NCI-H446 treated with DMSO at 0.1 percent for 48 hours (cell line): Measurements from ENCODE around the gene ACRV1.
"Not testable (repeated sequence)": the region's sequence is repeated elsewhere in the genome, so short reads cannot be mapped to it uniquely, and the experiment has no call there.

Experiments used
- DNase-seq: peaks from one replicate; lab custom pipeline; 2025; lab: John Stamatoyannopoulos, UW

The ACRV1 gene, protein sequence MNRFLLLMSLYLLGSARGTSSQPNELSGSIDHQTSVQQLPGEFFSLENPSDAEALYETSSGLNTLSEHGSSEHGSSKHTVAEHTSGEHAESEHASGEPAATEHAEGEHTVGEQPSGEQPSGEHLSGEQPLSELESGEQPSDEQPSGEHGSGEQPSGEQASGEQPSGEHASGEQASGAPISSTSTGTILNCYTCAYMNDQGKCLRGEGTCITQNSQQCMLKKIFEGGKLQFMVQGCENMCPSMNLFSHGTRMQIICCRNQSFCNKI

DNA sequence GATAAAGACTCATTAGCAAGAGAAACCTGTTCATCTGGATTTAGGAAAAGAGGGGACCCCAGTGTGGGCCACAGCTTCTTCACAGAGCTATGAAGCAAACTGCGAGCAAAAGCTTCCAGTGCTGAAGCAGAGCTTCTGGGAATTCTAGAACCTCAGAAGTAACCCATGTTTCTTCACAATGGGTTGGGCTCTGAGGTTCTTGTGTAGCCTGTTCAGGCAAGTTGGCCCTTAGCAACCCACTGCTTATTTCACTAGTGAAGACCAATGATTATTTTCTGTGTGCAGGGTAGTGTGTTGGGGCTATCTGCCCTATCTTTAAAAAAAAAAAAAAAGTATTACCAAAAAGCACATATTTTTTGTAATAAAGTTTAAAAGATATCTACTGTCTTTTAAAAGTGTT lies at the start of gene ACRV1:
Gene ACRV1 (minus strand): TSS at position 101 of the 400 bp plus-strand sequence. CDS start 67 bp downstream, at position 34.
- DNase-seq: no peak

DNA sequence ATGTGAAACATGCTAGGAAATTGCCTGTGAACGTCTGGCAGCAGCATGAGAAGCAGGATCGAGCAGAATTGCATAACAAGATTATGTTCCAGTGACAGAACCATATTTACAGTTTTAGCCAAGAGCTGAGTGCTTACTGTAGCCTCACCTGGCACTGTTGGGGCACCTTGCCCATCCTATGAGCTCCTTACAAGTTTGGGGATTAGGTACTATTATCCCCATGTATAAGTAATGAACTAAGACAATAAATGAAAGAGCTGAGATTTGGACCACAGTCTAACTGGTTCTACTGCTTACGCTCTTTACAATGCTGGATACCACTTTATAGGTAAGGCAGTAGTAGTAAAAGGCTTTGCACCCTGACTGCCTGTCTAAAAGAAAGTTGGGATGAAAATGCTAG lies 48.3 kb upstream of the ACRV1 start:
- DNase-seq: no peak

DNA sequence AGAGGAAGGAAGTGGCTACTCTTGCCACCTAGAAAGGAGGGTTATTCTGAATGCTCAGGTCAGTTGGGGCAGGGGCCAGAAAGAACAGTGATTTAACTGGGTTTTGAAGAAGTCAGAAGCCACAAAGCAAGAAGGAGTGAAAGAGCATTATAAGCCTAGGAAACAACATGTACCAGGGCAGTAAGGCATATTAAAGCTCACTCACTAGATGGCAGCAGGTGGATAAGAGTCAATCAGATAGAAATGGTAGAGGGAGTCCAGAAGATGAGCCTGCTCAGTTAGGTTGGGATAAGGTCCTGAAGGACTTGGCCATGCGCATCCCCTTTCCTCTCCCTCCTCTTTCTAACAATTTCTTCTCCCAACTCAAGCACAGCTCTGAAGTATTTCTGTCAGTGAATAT lies 43.5 kb upstream of the ACRV1 start:
- no peak for DNase-seq

DNA sequence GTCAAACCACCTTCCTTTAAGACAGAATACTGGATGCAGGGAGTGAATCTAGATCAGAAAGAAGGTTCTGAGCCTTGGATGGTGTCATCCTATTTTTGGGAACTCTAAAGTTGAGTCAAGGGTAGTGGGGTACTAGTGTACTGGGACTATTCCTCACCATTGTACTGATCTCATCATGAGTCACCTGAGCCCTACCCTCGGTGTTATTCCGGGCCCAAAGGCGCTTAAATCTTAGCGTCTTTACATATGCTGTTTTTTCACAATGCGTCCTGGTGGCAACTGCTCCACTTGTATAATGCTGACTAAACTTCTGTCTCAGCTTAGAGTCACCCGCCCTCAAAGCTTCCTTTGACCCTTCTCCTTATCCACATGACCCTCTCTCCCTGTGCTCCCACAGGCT lies 40.1 kb upstream of the ACRV1 start:
- no peak for DNase-seq

DNA sequence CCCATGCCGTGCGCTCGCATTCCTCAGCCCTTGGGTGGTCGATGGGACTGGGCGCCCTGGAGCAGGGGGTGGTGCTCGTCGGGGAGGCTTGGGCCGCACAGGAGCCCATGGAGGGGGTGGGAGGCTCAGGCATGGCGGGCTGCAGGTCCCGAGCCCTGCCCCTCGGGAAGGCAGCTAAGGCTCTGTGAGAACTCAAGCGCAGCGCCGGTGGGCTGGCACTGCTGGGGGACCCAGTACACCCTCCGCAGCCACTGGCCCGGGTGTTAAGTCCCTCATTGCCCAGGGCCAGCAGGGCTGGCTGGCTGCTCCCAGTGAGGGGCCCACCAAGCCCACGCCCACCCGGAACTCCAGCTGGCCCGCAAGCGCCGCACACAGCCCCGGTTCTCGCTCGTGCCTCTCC lies 24.0 kb upstream of the ACRV1 start:
- not testable (repeated sequence) for DNase-seq

DNA sequence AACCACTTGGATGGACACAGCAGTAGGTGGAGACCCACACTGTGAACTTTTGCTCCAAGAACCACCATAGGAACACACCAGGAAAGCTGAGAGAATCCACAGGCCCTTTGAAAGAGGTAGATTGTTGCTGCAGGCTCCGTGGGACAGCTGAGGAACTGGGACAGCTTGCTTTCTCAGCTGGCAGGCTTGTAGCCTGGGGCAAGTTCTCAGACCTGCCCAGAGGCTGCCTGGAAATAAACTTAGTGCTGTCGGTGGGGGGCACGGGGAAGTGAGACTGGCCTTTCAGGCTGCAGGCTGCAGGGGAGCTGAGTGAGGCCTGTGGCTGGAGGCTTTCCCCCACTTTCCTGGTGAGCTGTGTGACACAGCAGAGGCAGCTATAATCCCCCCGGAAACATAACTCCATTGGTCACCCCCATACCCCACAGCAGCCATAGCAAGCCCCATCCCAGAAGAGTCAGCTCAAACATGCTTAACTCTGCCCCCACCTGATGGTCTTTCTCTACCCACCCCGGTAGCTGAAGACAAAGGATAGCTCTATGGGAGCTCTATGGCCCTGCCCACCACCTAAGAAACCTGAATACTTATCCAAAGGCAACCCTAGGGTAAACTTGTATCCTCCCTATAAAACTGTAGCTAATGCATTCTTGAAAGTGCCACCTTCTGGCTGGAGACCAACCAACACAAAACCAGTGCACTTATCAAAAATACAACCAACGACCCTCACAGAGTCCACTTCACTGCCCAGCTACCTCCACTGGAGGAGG lies 21.4 kb upstream of the ACRV1 start:
- no peak for DNase-seq

DNA sequence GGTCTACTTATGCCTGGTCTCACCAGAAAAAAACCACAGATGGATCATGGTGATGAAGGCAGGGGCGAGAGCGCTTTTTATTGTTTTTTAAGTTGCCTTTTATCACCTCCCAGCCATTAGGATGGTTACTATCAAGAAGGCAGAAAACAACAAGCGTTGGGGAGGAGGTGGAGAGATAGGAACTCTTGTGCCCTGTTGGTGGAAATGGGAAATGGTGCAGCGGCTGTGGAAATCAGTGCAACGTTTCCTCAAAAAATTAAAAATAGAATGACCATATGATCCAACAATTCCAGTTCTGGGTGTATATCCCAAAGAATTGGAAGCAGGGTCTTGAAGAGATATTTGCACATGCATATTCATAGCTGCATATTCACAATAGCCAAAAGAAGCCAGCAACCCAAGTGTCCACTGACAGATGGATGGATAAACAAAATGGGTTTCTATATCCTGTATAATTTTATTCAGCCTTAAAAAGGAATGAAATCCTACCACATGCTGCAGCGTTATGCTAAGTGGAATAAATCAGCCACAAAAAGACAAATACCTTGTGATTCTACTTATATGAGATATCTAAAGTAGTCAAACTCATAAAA lies 20.5 kb upstream of the ACRV1 start:
- DNase-seq: no peak

DNA sequence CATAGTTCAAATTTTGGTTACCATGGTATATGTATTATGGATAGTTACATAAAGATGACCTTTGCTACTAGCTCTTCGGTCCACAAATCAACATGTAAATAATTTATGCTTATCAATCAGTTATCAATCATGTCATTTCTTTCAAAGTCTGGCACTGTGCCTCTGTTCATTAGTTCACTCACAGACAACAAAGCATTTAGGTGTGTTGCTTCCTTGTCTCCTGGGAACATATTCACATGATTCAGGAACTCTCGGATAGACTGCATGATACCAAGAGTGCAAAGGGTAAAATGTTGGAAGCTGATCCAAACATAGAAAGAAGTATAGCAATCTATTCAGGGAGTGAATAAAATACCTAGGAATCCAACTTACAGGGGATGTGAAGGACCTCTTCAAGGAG lies 14.3 kb upstream of the ACRV1 start:
- no peak for DNase-seq

DNA sequence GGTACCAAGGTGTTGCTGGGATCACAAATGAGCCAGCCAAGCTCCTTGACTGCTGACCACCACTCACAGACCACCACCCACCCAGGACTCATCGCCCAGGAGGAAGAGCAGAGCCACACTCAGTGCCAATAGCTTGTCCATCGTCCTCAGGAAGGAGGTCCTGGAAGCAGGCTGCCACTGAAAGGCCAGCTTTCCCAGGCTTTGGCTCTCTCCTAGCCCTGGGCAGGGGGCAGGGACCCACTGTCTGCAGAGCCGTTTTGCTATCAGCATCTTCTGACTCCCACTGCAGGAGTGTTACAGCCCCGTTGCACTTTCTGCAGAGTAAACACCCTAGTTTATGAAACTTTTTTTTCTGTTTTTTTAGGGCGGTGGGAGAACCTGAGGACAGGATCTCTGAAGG lies 12.2 kb upstream of the ACRV1 start:
- DNase-seq: no peak

DNA sequence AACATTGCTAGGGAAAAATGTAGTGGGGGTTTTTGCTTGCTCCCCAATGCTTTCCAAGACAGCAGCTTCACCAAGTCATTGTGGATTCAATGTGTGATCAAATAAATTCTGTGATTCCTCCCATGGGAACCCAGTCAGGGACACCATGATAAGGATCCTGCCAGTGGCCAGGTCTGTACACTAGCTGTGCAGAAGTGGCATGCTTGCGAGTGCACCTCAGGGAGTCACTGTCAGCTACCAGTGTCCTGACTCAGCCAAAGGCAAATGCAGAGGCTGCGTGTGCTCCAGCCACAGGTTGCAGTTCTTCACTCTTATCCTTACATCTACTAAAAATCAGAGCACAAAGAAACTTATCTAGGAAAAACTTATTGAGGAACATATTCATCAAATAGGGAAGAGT lies 9.4 kb upstream of the ACRV1 start:
- DNase-seq: no peak

DNA sequence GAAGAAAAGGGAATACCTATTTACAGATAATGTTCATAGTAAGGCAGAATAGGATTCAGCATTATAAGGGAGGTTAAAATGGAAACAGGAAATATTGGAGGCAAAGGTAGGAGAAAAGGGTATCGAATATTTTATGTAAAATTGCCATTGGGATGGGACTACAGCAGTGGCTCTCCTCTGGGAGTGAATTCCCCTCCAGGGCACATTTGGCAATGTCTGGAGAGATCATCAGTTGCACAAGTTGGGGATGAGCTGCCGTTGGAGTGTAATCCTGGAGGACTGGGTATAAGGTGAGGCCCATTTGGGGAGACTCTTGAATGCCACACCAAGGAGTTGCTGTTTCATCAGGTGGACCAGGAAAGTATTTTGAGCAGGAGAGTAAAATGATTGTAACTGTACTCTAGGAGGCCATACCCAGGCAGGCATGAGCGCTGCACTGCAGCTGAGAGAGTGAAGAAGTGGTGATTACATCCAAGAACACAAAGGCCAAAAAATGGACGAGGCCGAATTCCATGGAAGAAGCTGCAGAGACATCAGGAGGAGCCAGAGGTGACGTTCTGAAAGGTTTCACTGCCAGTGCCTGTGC lies 8.7 kb upstream of the ACRV1 start:
- DNase-seq: no peak

DNA sequence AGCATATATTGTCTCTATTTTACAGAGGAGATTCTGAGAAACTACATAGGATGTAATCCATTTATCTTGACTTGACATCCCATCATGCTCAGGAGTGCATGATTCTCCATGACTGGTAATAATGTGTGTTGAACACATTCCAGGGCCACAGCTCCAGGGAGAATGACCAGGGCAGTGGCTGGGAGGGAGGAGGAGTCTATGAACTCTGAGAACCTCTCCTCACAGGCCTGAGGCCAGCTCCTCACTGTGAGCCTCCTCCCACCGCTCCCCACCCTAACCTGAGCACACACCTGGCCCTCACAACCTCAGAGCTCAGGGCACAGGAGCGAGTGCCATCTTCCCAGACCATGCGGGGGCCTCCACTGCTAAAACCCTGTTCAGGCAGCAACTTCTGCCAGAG lies 8.0 kb upstream of the ACRV1 start:
- no peak for DNase-seq

DNA sequence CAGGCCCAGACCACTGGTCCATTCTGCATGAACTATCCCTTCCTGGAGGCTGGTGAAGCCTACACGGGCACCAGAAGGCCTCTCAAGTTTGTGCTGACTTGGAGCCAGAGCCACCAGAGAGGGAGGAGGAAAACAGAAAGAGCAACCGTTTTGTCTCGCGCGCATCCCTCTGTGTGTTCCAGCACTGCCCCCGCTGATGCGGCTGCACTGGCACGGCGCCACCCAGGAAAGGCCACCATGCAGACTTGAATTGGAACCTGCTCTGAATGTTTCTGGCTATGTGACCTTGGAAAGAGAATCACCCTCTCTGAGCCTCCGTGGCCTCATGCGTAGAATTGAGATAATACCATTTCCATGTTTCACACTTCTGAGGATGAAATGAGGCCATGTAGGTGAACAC lies 7.4 kb upstream of the ACRV1 start:
- no peak for DNase-seq

DNA sequence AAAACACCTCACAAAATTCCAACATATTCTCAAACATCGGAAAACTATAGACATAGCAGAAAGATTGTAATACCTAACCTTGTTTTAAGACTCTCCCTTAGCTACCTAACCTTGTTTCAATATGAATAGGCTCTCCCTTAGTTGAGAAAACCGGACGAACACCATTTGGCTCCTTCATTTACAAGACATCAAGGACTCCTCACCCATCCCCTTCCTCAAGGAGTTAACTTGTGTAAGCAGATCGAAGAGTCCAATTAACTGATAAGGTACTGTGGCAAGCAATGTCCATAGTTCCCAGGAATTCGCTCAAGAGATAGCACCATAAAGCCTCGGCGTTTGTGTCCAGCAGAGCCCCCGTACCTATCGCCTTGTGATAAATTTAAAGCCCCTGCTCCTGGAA lies 4.6 kb upstream of the ACRV1 start:
- DNase-seq: no peak

DNA sequence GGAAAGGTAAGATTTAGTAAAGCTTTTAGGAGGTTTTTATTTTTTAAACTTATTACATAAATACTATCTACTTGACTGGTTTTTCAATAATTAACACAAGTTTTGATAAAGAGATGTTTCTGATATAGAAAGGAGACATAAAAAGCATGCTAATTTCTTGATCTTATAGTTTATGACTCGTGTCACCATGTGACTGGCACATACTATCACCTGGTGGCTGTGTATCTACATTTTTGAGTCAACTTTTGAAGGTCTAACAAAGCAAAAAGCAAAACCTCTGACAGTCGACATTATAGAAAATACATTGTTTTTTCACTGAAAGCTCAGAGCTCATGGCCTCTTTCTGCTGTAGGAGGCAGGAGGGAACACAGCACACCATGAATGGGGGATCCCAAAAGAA lies 810 bp downstream of the ACRV1 start:
- DNase-seq: no peak

DNA sequence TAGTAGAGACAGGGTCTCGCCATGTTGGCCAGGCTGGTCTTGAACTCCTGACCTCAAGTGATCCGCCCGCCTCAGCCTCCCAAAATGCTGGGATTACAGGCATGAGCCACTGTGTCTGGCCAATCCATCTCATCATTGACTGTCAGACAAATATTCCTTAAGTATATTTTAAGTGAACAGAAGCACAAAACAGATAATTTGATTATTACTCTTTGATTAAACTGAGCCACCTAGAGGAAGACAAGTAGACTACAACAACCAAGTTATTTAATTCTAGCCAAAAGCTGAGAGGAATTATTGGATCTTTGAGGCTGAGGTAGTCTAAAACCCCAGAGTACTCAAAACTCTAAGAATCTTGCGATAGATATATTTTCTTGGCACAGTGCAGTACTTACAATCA lies 1.2 kb downstream of the ACRV1 start:
- no peak for DNase-seq

DNA sequence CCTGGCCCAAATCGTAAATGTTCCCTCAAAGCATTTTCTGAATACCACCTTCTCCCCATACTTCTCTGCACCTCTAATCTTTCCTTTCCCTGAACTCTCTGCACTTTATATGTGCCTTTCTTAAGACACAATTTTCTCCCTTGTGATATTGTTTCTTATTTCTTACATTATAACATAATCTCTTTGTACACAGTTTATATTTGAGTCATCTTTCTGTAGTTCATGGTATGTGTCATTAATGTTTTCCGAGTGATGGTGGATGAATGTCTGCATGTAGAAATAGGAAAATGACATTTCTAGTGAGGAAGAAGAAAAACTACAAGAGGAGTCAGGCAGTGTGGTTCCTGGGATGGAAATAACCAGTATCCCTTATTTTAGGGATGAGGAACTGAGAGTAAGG lies 5.5 kb downstream of the ACRV1 start:
- DNase-seq: no peak

DNA sequence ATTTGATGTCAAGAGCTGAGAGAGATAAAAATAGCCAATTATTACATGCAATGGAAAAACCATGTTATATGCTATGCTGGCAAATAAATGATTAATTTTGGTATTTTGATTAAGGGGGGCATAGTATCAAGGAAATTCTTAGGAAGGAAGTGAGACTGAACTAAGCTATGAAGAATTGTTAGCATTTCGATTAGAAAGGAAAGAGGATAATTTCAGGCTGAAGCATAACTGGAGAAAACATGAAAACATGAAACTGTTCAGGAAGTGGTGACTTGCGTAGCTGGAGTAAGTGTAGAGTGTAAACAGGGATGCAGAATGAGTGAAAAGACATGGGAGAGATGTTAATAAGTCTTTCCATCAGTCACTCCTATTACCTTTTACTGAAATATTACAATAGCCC lies 6.4 kb downstream of the ACRV1 start:
- no peak for DNase-seq

DNA sequence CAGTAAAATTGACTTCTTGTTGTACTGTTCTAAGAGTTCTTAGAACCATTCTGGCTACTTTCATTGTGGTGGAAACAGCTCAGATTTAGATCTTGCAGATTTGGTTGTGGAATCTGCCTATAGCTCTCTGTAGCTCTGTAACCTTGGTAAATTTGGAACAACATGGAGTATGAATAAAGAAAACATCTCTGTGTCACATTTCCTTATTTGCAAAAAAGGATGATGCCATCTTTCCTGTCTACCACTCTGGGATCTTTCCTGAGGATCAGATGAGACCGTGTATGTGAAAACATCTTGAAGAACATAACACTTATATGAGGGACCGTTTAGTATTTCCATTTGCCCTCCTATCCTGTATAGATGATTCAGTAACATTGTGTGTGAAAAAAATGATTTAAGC lies 9.1 kb downstream of the ACRV1 start:
- no peak for DNase-seq

DNA sequence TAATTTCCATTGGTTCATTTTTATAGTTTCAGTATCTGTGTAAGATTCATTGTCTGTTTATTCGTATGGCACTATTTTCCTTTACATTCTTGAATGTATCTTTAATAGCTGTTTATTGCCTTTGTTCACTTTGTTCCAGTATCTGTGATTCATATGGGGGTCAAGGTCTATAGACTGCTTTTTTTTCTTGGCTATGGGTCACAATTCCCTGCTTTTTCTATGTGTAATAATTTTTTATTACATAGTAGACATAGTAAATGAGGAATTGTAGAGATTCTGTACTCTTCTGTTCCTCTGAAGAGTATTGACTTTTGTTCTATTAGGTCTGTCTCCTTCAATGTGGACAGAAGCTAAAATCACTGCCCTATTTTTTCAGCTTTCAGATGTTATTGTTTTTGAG lies 10.5 kb downstream of the ACRV1 start:
- no peak for DNase-seq

DNA sequence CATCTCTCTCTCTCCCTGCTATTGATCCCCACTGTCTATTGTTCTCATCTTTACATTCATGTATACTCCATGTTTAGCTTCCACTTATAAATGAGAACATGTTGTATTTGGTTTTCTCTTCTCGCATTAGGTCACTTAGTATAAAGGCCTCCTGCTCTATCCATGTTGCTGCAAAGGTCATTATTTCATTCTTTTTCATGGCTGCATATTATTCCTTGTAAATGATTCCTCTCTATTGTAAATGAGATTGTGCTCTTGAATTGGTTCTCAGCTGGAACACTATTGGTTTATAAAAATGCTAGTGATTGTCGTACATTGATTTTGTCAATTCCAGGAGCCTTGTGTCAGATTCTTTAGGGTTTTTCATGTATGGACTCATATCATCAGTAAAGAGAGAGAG lies 13.5 kb downstream of the ACRV1 start:
- no peak for DNase-seq

DNA sequence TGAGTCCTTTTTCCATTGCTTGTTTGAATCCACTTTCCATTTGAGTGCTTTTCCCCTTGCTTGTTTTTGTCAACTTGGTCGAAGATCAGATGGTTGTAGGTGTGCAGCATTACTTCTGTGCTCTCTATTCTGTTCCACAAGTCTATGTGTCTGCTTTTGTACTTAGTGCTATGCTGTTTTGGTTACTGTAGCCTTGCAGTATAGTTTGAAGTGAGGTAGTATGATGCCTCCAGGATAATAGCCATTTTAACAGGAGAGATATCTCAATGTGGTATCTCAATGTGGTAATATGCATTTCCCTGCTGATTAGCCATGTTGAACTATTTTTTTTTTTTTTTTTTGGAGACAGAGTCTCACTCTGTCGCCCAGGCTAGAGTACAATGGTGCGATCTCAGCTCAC lies 16.7 kb downstream of the ACRV1 start:
- no peak for DNase-seq

DNA sequence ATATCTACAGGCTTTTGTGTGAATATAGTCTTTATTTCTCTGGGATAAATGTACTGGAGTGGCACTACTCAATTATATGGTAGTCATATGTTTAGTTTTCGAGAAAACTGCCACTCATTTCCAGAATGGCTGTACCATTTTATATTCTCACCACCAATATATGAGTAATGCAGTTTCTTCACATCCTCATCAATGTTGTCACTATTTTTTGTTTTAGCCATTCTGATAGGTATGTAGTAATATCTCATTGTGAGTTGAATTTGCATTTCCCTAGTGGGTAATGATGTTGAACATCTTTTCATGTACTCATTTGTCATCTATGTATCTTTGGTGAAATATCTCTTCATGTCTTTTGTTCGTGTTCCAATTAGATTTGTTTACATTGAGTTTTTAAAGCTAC lies 18.0 kb downstream of the ACRV1 start:
- DNase-seq: no peak
